GM13977 (cell line): ENCODE results near the gene RUNDC3A.
"Not testable (repeated sequence)": the region's sequence is repeated elsewhere in the genome, so short reads cannot be mapped to it uniquely, and the experiment has no call there.

Source experiments
- DNase-seq: peaks from one replicate; pipeline ENCODE4 v3.0.0; 2012; ENCODE audit warnings: low spot score
- CTCF ChIP-seq: IDR thresholded peaks from 2 replicates; pipeline ENCODE4 v1.5.1; 2012; ENCODE audit warnings: mild to moderate bottlenecking, control low read depth; ENCODE audit not compliant: insufficient read depth; ENCODE audit errors: extremely low read depth, missing control alignments
- in situ Hi-C: fragments of 300-500 bp; cut with MboI; formaldehyde crosslinking; loops from one replicate; pipeline ENCODE4 v1.12.0; 2022; ENCODE audit warnings: low sequenced_read_pairs, low pct_unique_long_range_greater_than_20kb, mixed read lengths, inconsistent platforms; ENCODE audit not compliant: unreplicated experiment

The RUNDC3A gene

GRCh38 chr17:44324092-44324570 is 15.7 kb downstream of the RUNDC3A start:
- DNase-seq = no peak
- TF ChIP-seq CTCF = no peak
- in situ Hi-C loops = no loop called here

GRCh38 chr17:44324571-44325275 is 16.3 kb downstream of the RUNDC3A start, which contains the start of gene SLC25A39:
SLC25A39 (minus strand) TSS chr17:44324823; CDS start chr17:44323562, 1,261 bp downstream.
- in situ Hi-C loops = loop anchor here (5.0 kb wide), 1 partner anchor 122 kb away; no protein-coding TSS in a partner anchor
- DNase-seq = peak; percentile 96
- TF ChIP-seq CTCF = no peak

- TF ChIP-seq CTCF = no peak
- DNase-seq = peak; percentile 94
- in situ Hi-C loops = loop anchor here (5.0 kb wide), 1 partner anchor 125 kb away; no protein-coding TSS in a partner anchor
Observed at GRCh38 chr17:44326861-44327444, 18.6 kb downstream of the RUNDC3A start.

GRCh38 chr17:44327715-44328449 is 19.5 kb downstream of the RUNDC3A start:
- DNase-seq = no peak
- TF ChIP-seq CTCF = no peak
- in situ Hi-C loops = loop anchor here (5.0 kb wide), 1 partner anchor 126 kb away; no protein-coding TSS in a partner anchor

- in situ Hi-C loops = loop anchor here (5.0 kb wide), 1 partner anchor 127 kb away; no protein-coding TSS in a partner anchor
- DNase-seq = not testable (repeated sequence)
Observed at GRCh38 chr17:44329516-44329915, 21.1 kb downstream of the RUNDC3A start.

- in situ Hi-C loops, DNase-seq: not testable (repeated sequence)
Observed at GRCh38 chr17:44330263-44330662, 21.9 kb downstream of the RUNDC3A start.

- peak; percentile 77 for DNase-seq
- in situ Hi-C loops = no loop called here
- TF ChIP-seq CTCF = peak; percentile 70
Observed at GRCh38 chr17:44331249-44331760, 22.9 kb downstream of the RUNDC3A start.
